HG03521 (cell line): ENCODE measurements around the gene PSMG3.

Source experiments
- ATAC-seq: cut with Tn5 transposase; IDR thresholded peaks from one replicate; pipeline ENCODE4 v1.9.1; 2021; ENCODE audit warnings: mild to moderate bottlenecking, moderate library complexity; ENCODE audit not compliant: unreplicated experiment

PSMG3 gene

GRCh38 chr7:1580422-1581030, 10.7 kb upstream of the PSMG3 start:
- no peak for ATAC-seq

- ATAC-seq: no peak
Observed at GRCh38 chr7:1579481-1580421, 9.9 kb upstream of the PSMG3 start.

GRCh38 chr7:1578513-1578912, 8.7 kb upstream of the PSMG3 start:
- no peak for ATAC-seq

- ATAC-seq: no peak
Observed at GRCh38 chr7:1576521-1577253, 6.9 kb upstream of the PSMG3 start.

- no peak for ATAC-seq
Observed at GRCh38 chr7:1575809-1576208, 6.0 kb upstream of the PSMG3 start.

- ATAC-seq: no peak
Observed at GRCh38 chr7:1572111-1572822, 2.4 kb upstream of the PSMG3 start.

GRCh38 chr7:1569440-1569832, 396 bp downstream of the PSMG3 start:
- no peak for ATAC-seq

- ATAC-seq: no peak
Observed at GRCh38 chr7:1569016-1569415, 816 bp downstream of the PSMG3 start.

- ATAC-seq: no peak
Observed at GRCh38 chr7:1567896-1568510, 1.8 kb downstream of the PSMG3 start.

GRCh38 chr7:1567049-1567771, 2.6 kb downstream of the PSMG3 start:
- ATAC-seq: no peak

GRCh38 chr7:1566687-1567048, 3.2 kb downstream of the PSMG3 start:
- no peak for ATAC-seq

GRCh38 chr7:1564603-1565022, 5.2 kb downstream of the PSMG3 start:
- no peak for ATAC-seq

GRCh38 chr7:1563981-1564602, 5.7 kb downstream of the PSMG3 start:
- ATAC-seq: no peak

GRCh38 chr7:1562597-1563051, 7.2 kb downstream of the PSMG3 start:
- no peak for ATAC-seq

GRCh38 chr7:1562116-1562515, 7.7 kb downstream of the PSMG3 start:
- ATAC-seq: no peak

- ATAC-seq: no peak
Observed at GRCh38 chr7:1561036-1561940, 8.5 kb downstream of the PSMG3 start.

- ATAC-seq: no peak
Observed at GRCh38 chr7:1560620-1561031, 9.2 kb downstream of the PSMG3 start.
